Right lobe of liver (tissue), 4 donors: ENCODE results near the gene SLC7A6OS.

Experiments used
- CTCF ChIP-seq, 4 donors: fragments of 200-600 bp in 3 of 4; fragments of 450-650 bp in 1 of 4; IDR thresholded peaks; one replicate each; pipeline versions ENCODE4 v1.5.1 to v1.8.0; 2016 to 2022; ENCODE audit warnings: antibody characterized with exemption in 4 of 4, mild to moderate bottlenecking in 2 of 4
- POLR2A ChIP-seq: fragments of 450-650 bp; IDR thresholded peaks from one replicate; pipeline ENCODE4 v1.6.1; 2017; ENCODE audit warnings: antibody characterized with exemption, mild to moderate bottlenecking
- donor health status: DM: no; HTN: no; CAD: no.
- donor health status: DM: no; HTN: no; CAD: no.
- donor health status: DM: no; HTN: yes; CAD: no.

DNA sequence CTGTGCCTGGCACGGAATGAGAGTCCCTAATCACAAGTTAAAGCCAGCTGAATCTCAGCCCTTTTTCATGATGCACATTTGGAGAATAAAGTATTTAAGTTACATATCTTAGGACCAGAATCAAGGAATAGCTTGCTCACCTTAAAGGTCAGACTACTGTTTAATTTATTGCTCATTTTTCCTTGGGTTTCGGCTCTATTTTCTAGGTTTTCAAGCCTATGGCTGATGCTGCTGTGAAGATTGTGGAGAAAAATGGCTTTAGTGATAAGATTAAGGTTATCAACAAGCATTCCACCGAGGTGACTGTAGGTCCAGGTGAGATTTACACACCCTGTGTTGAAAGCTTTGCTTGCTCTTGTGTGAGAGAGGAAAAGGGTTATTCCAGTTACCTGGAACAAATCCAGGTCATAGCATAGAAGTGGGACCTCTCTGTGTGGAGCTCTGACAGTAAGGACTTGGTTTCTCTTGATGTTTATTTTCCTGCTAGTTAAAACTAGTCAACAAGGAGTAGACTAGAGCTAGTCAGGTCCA, 18.2 kb upstream of the SLC7A6OS start:
- TF ChIP-seq POLR2A, result no peak
- peak in 1 of 4 donors; percentile 4 for TF ChIP-seq CTCF (IDR thresholded peaks at IDR 0.05)
